ENCODE data around the gene UBE2H.

DNA sequence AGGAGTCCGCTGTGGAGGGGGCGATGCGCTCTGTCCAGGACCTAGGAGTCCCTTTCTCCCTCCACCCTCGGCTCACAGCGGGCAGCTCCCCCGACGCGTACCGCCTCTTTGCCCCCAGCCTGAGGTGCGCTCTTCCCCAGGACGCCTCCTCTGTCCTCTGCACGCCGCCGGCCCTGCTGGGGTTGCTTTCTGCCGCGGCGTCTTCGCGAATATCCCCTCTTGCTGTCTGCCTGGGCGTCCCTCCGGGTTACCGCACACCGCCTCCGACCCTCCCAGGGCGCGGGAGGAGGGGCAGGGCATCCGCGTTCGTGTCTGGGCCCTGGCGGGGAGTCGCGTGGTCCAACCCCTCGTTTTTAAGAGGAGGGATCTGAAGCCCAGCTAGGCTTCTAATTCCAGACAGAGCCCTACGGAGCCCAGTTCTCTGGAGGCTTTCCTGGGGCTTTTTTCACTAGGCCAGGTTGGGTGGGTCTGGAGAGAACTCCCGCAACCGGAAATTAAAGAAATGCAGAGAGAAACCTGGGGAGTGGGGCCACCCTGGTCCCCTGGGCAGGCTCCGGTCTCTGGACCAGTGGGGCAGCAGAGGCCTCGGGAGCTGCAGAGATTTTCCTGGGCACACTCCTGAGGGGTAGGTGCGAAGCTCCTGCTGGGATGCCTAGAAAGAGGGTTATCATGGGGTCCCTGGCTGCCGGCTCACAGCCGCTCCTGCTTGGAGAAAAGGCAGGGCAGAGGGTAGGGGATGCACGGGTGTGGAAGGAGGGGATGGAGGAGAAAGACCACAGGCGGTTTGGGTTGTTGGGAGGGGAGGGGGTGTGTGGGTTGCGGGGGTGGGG lies 166.9 kb downstream of the UBE2H start:
- TF ChIP-seq, protein P1, sequence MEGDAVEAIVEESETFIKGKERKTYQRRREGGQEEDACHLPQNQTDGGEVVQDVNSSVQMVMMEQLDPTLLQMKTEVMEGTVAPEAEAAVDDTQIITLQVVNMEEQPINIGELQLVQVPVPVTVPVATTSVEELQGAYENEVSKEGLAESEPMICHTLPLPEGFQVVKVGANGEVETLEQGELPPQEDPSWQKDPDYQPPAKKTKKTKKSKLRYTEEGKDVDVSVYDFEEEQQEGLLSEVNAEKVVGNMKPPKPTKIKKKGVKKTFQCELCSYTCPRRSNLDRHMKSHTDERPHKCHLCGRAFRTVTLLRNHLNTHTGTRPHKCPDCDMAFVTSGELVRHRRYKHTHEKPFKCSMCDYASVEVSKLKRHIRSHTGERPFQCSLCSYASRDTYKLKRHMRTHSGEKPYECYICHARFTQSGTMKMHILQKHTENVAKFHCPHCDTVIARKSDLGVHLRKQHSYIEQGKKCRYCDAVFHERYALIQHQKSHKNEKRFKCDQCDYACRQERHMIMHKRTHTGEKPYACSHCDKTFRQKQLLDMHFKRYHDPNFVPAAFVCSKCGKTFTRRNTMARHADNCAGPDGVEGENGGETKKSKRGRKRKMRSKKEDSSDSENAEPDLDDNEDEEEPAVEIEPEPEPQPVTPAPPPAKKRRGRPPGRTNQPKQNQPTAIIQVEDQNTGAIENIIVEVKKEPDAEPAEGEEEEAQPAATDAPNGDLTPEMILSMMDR (IDR thresholded peaks at IDR 0.05) = no peak
- TF ChIP-seq POLR2AphosphoS5 (IDR thresholded peaks at IDR 0.05) (no peak), POLR2A (IDR thresholded peaks at IDR 0.05; ENCODE audit: low read depth) (no peak)
